ENCODE results near the gene SIRT2.
"Not testable (repeated sequence)": the region's sequence is repeated elsewhere in the genome, so short reads cannot be mapped to it uniquely, and the experiment has no call there.

Gene SIRT2

GRCh38 chr19:38862321-38863059 lies 36.9 kb downstream of the SIRT2 start:
- DNase-seq: no peak

GRCh38 chr19:38861368-38861767 lies 38.0 kb downstream of the SIRT2 start:
- no peak for DNase-seq

GRCh38 chr19:38859631-38860204 lies 39.7 kb downstream of the SIRT2 start:
- DNase-seq: not testable (repeated sequence)

GRCh38 chr19:38856813-38857212 lies 42.6 kb downstream of the SIRT2 start:
- DNase-seq: no peak

- not testable (repeated sequence) for DNase-seq
Measured at GRCh38 chr19:38855751-38856150, 43.7 kb downstream of the SIRT2 start.

GRCh38 chr19:38854961-38855360 lies 44.5 kb downstream of the SIRT2 start:
- not testable (repeated sequence) for DNase-seq

- DNase-seq: no peak
Measured at GRCh38 chr19:38853214-38853613, 46.2 kb downstream of the SIRT2 start.

GRCh38 chr19:38852231-38853044 lies 47.0 kb downstream of the SIRT2 start:
- peak; percentile 70 to 72 for DNase-seq

GRCh38 chr19:38851622-38852230 lies 47.7 kb downstream of the SIRT2 start:
- DNase-seq: peak; percentile 90 to 91

- peak; percentile 12 to 58 for DNase-seq
Measured at GRCh38 chr19:38850976-38851621, 48.3 kb downstream of the SIRT2 start.

GRCh38 chr19:38850436-38850975 lies 48.9 kb downstream of the SIRT2 start:
- DNase-seq: peak in 1 of 2 donors; percentile 100

- DNase-seq: peak in 1 of 2 donors; percentile 100
Measured at GRCh38 chr19:38849860-38850435, 49.5 kb downstream of the SIRT2 start, which contains the start of gene HNRNPL. Gene HNRNPL, minus strand, starts transcription at chr19:38849986. Its CDS starts 20 bp downstream, at chr19:38849966.

GRCh38 chr19:38849147-38849859 lies 50.1 kb downstream of the SIRT2 start:
- peak; percentile 98 for DNase-seq

GRCh38 chr19:38848299-38849146 lies 50.9 kb downstream of the SIRT2 start:
- DNase-seq: no peak

- DNase-seq: no peak
Measured at GRCh38 chr19:38846097-38846496, 53.3 kb downstream of the SIRT2 start.

GRCh38 chr19:38845374-38846024 lies 53.9 kb downstream of the SIRT2 start:
- no peak for DNase-seq

- no peak for DNase-seq
Measured at GRCh38 chr19:38844093-38844686, 55.2 kb downstream of the SIRT2 start.

- no peak for DNase-seq
Measured at GRCh38 chr19:38843175-38843758, 56.2 kb downstream of the SIRT2 start.

All from CD4-positive, alpha-beta T cell treated with Interferon alpha-2 for 1 hour (primary cell).